Islet precursor cell (in vitro differentiated cells): ENCODE measurements around the gene TSHR.
"Not testable (repeated sequence)": the region's sequence is repeated elsewhere in the genome, so short reads cannot be mapped to it uniquely, and the experiment has no call there.

Experiments used
- DNase-seq: peaks from one replicate; pipeline ENCODE4 v3.0.0-alpha.2; 2018

The TSHR gene

GRCh38 chr14:81004575-81004974 lies 49.2 kb downstream of the TSHR start:
- no peak for DNase-seq

DNA sequence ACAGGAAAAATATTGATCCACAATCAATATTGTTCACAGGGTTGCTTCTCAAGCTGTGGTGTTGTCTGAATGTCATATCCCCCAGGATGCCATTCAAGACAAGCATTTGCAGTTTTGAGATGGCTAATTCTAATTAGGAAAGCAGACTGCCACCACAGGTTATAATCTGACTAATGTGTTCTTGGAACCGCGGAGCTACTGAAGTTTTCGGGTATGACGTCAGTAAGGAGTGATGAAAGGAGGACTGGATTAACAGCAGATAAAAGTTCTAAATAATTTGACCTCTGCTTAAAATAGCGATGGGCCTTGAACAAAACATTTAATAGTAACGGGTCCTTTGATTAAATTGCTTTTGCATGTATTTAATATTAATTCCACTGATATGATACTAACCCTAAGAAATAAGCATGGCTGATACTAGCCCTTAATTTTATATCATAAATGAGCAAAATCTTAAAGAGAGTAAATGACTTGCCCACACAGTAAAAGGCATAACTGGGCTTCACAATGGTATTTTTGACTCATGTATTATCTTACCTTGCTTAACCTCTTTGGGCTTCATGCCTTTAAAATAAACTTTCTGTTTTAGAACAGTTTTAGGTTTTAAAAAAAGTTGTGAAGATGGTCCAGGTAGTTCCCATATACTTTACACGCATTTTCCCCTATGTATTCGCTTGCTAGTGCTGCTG lies 50.3 kb downstream of the TSHR start:
- no peak for DNase-seq

DNA sequence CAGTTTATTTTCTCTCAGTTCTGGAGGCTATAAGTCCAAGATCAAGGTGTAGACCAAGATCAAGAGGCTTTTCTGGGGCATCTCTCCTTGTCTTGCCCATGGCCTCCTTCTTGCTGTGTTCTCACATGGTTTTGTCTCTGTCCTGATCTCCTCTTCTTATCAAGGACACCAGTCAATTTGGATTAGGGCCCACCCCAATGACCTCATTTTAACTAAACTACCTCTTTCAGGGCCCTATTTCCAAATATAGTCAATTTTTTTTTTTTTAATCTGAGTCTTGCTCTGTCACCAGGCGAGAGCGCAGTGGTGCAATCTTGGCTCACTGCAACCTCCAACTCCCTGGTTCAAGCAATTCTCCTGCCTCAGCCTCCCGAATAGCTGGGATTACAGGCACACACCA lies 50.8 kb downstream of the TSHR start:
- DNase-seq: no peak

GRCh38 chr14:81007131-81007530 lies 51.7 kb downstream of the TSHR start:
- no peak for DNase-seq

- DNase-seq: no peak
Observed at GRCh38 chr14:81009346-81009745, 53.9 kb downstream of the TSHR start.

- DNase-seq: no peak
Observed at GRCh38 chr14:81018251-81018650, 62.8 kb downstream of the TSHR start.

DNA sequence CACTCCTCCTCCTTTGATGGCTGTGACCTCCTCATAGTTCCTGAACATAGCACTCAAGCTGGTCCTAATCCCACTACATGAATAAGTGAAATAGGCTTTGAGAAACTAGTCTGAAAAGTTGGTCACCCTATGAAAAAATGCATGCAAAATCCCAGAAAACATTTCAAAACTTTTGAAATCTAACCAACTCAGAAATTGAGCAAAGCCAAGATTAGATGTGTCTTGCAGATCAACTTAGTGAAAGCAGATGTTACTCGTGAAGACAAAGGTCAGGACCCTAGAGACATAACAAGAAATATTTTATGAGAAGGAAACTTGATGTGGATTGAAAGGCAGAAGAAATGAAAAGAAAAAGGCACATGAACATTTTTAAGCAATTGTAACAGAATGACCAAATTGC lies 63.3 kb downstream of the TSHR start:
- DNase-seq: no peak

DNA sequence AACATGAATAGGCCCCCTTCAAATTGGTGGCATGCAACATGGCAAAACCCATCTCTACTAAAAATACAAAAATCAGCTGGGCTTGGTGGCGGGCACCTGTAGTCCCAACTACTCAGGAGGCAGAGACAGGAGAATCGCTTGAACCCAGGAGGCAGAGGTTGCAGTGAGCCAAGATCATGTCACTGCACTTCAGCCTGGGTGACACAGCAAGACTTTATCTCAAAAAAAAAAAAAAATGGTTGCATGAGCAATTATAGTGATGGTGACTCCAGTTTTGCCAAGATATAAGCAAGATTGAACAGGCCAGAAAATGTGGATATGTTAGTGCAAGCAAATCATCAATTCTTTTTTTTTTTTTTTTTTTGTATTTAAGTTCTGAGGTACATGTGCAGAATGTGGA lies 63.7 kb downstream of the TSHR start:
- not testable (repeated sequence) for DNase-seq

GRCh38 chr14:81023095-81023710 lies 67.8 kb downstream of the TSHR start:
- DNase-seq: no peak

GRCh38 chr14:81028461-81028860 lies 73.0 kb downstream of the TSHR start:
- DNase-seq: no peak

DNA sequence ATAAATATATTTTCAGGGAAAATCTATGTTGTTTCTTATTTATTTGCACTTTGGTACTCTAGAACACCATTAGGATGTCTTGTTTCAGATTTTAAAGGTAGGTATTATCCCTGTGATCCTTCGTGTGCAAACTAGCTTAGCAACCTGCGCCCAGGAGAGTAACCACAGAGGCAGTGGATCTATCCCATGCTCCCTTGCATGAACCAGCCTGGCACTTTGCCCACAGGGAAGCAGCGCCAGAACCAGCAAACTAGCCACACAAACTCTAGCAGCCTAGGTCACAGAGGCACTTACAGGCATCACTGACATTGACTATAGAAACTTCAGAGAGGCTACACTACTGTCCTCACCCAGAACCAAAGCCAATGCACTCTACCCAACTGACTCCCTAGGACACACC lies 76.1 kb downstream of the TSHR start:
- no peak for DNase-seq

- DNase-seq: no peak
Observed at GRCh38 chr14:81033698-81034240, 78.3 kb downstream of the TSHR start.

GRCh38 chr14:81042438-81042837 lies 87.0 kb downstream of the TSHR start:
- no peak for DNase-seq

- DNase-seq: no peak
Observed at GRCh38 chr14:81051547-81051946, 96.1 kb downstream of the TSHR start.

- not testable (repeated sequence) for DNase-seq
Observed at GRCh38 chr14:81054057-81054456, 98.6 kb downstream of the TSHR start.

- no peak for DNase-seq
Observed at GRCh38 chr14:81055971-81056370, 100.5 kb downstream of the TSHR start.

DNA sequence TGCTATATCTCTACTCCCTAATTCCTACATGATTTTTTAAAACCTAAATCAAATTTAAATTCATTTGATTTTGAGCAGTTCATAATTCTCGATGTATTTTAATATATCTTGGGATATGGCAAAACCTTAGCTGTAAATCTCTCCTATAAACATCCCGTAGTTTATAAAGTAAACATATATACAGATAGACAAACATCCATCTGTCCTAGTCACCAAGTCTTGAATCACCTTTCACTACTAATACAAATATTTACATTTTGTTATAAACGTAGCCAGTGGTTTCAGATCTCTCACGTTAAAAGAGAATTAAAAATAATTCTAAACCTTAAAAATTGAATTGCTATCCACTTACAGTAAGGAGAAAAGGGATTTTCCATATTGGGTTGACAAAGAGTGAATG lies 107.0 kb downstream of the TSHR start:
- no peak for DNase-seq

- peak; percentile 59 for DNase-seq
Observed at GRCh38 chr14:81062816-81063215, 107.4 kb downstream of the TSHR start.

GRCh38 chr14:81066672-81067071 lies 111.3 kb downstream of the TSHR start:
- DNase-seq: no peak

DNA sequence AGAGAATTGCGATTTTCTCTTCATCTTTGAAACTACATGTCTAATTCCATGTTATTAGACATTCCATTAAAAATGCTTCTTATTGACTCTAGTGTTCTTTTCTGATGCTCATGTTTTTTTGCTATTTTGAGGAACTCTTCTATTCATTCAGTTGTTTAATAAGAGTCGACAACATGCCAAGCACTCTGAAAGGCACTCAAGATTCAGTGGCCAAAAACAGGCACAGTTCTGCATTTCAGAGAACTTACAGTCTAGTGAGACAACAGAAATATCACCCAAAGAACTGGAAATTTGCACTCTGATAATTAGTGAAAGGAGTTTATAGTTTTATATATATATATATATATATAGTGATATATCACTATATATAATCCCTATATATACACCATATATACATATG lies 111.7 kb downstream of the TSHR start:
- no peak for DNase-seq

GRCh38 chr14:81068176-81068782 lies 112.9 kb downstream of the TSHR start:
- no peak for DNase-seq

DNA sequence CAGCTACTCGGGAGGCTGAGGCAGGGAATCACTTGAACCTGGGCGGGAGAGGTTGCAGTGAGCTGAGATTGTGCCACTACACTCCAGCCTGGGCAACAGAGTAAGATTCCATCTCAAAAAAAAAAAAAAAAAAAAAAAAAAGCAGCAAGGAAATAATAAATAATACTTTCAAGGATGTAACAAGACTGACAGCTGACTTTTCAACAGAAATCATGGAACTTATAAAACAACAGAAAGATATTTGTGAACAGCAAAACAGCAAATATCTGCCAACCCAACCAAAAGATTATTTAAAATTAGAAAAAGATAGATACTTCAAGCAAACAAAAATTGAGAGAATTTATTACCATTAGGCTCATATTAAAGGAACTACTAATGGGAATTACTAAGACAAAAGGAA lies 115.1 kb downstream of the TSHR start:
- DNase-seq: no peak

DNA sequence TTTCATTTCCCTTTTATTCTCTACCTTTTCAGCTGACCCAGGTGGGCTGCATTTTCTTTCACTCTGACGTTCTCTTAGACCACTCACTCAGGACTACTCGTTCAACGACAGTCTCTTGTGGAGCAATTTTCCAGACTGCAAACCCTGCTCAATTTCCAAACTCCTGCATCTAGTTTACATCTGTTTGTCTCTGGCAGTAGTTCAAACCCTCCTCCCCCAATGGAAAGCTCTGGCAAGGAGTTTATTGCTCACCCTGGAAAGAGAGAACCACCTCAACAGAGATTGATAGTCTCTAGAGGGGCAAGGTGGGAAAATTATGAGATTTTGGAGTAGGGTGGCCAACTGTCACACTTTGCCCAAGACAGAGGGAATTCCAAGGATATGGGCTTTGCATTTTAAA lies 130.2 kb downstream of the TSHR start:
- no peak for DNase-seq

GRCh38 chr14:81087230-81087629 lies 131.8 kb downstream of the TSHR start:
- DNase-seq: no peak
